ENCODE measurements around the gene NMUR1. TPM values are rescaled to one million over a fixed set of nuclear protein-coding genes. Genes with fewer than 3 reads are reported as not detected.

The NMUR1 gene
- total RNA-seq, 4 donors from 2014 or later = 0.21 to 2.5 (median 0.22) TPM; not detected in 1

- 88 to 94% methylated on average over 23 to 24 of the region's 24 CpGs for WGBS, 2 donors
- peaks cover 0 to 8% (median 0%) of the 10 kb centered on the region in 4 donors for H3K4me1 ChIP-seq
- peaks cover 0 to 7% of the 10 kb centered on the region in 2 donors for H3K27me3 ChIP-seq
- H3K9me3 ChIP-seq = no peaks in the 10 kb centered on the region
- H3K27ac ChIP-seq = no peak overlapping the region
- no peak for TF ChIP-seq CTCF (IDR thresholded peaks at IDR 0.05)
- no peak for TF ChIP-seq EP300 (IDR thresholded peaks at IDR 0.05)
- TF ChIP-seq POLR2A (IDR thresholded peaks at IDR 0.05) = no peak
- no peak for DNase-seq (ENCODE audit: low spot score in 2 of 2)
- H3K4me3 ChIP-seq = no peak overlapping the region
- H3K36me3 ChIP-seq = no peaks in the 10 kb centered on the region
Observed at GRCh38 chr2:231525248-231526163, 4.7 kb downstream of the NMUR1 start.

GRCh38 chr2:231524477-231525247 is 5.6 kb downstream of the NMUR1 start:
- Histone ChIP-seq H3K4me1 (no peaks in the 10 kb centered on the region), H3K27ac (no peak overlapping the region), H3K4me3 (no peak overlapping the region), H3K27me3 (peaks cover 0 to 2% of the 10 kb centered on the region in 2 donors), H3K9me3 (no peaks in the 10 kb centered on the region), H3K36me3 (no peaks in the 10 kb centered on the region)
- DNase-seq (ENCODE audit: low spot score in 2 of 2) = no peak
- no peak for TF ChIP-seq POLR2A (IDR thresholded peaks at IDR 0.05)
- no peak for TF ChIP-seq CTCF (IDR thresholded peaks at IDR 0.05)
- TF ChIP-seq EP300 (IDR thresholded peaks at IDR 0.05) = no peak
- WGBS, 2 donors = 83 to 90% methylated on average over 15 to 16 of the region's 16 CpGs

GRCh38 chr2:231523451-231524285 is 6.6 kb downstream of the NMUR1 start:
- H3K36me3 ChIP-seq = no peaks in the 10 kb centered on the region
- no peak overlapping the region for H3K27ac ChIP-seq
- no peaks in the 10 kb centered on the region for H3K27me3 ChIP-seq
- no peak for DNase-seq (ENCODE audit: low spot score in 2 of 2)
- no peaks in the 10 kb centered on the region for H3K9me3 ChIP-seq
- H3K4me3 ChIP-seq = no peak overlapping the region
- TF ChIP-seq POLR2A (IDR thresholded peaks at IDR 0.05) = no peak
- TF ChIP-seq CTCF (IDR thresholded peaks at IDR 0.05) = no peak
- TF ChIP-seq EP300 (IDR thresholded peaks at IDR 0.05) = no peak
- no peaks in the 10 kb centered on the region for H3K4me1 ChIP-seq
- WGBS, 2 donors = 62% methylated on average over 11 of the region's 11 CpGs

GRCh38 chr2:231522418-231523180 is 7.6 kb downstream of the NMUR1 start:
- 73 to 77% methylated on average over 8 of the region's 8 CpGs for WGBS, 2 donors
- Histone ChIP-seq H3K4me3 (no peak overlapping the region), H3K4me1 (no peaks in the 10 kb centered on the region), H3K9me3 (no peaks in the 10 kb centered on the region), H3K36me3 (no peaks in the 10 kb centered on the region), H3K27me3 (no peaks in the 10 kb centered on the region), H3K27ac (no peak overlapping the region)
- DNase-seq (ENCODE audit: low spot score in 2 of 2) = no peak
- TF ChIP-seq POLR2A (IDR thresholded peaks at IDR 0.05) (no peak), CTCF (IDR thresholded peaks at IDR 0.05) (no peak), EP300 (IDR thresholded peaks at IDR 0.05) (no peak)

All from tibial nerve (tissue), 4 donors.